ENCODE data around the gene COQ9. TPM values are rescaled to one million over a fixed set of nuclear protein-coding genes. Genes with fewer than 3 reads are reported as not detected.
A peak's percentile ranks its signal among the peaks of the same experiment; 100 is the strongest.

The COQ9 gene
- total and polyA plus RNA-seq, 2 experiments from 2014 or later, result 26.6 to 36.3 TPM

- no peaks in the 10 kb centered on the region for H3K4me1 Mint-ChIP-seq
- peaks cover 2% of the 10 kb centered on the region for H3K27me3 Mint-ChIP-seq (ENCODE audit: insufficient read depth, low read depth, poor library complexity)
- no peaks in the 10 kb centered on the region; the same call in 1 of the 3 replicates for H3K9me3 Mint-ChIP-seq
- H3K36me3 Mint-ChIP-seq (ENCODE audit: low read depth), result no peaks in the 10 kb centered on the region
- no peaks in the 10 kb centered on the region for H3K27me3 ChIP-seq (ENCODE audit: insufficient read depth)
- no peak overlapping the region for H3K4me2 ChIP-seq
- DNase-seq (ENCODE audit: low spot score) (no peak), ATAC-seq (no peak)
- H3F3A ChIP-seq (replicated peaks; ENCODE audit: low read depth), result no peaks in the 10 kb centered on the region
- H3K36me3 ChIP-seq (ENCODE audit: insufficient read depth), result no peaks in the 10 kb centered on the region
- H3K79me2 ChIP-seq (replicated peaks; ENCODE audit: insufficient read depth), result no peaks in the 10 kb centered on the region
- no peak overlapping the region for H3K4me3 ChIP-seq
- H2AFZ ChIP-seq, result 0 out of 2 replicates have a peak overlapping the region, but pooled peaks have one; percentile 32
- H3K4me3 Mint-ChIP-seq, result no peak overlapping the region
- no peak overlapping the region for H3K27ac ChIP-seq (ENCODE audit: low read depth)
- no peak overlapping the region for H3K27ac Mint-ChIP-seq
- no peaks in the 10 kb centered on the region for H3K4me1 ChIP-seq (ENCODE audit: insufficient read depth)
- H4K20me1 ChIP-seq (replicated peaks; ENCODE audit: insufficient read depth), result no peaks in the 10 kb centered on the region
- TF ChIP-seq EZH2 (IDR thresholded peaks at IDR 0.05; ENCODE audit: low read depth, unreplicated experiment) (no peak), ZNF331 (CRISPR knock-in tag; IDR thresholded peaks at IDR 0.05; ENCODE audit: low read depth) (no peak), EZH2phosphoT487 (IDR thresholded peaks at IDR 0.05; ENCODE audit: unreplicated experiment) (no peak), NANOG (IDR thresholded peaks at IDR 0.05; ENCODE audit: borderline replicate concordance) (no peak), ZNF114 (CRISPR knock-in tag; IDR thresholded peaks at IDR 0.05) (no peak)
- H3K9me2 ChIP-seq (ENCODE audit: insufficient read depth), result no peaks in the 10 kb centered on the region
Measured at GRCh38 chr16:57497121-57497520, 49.8 kb downstream of the COQ9 start.

GRCh38 chr16:57498031-57498430, 50.8 kb downstream of the COQ9 start:
- no peaks in the 10 kb centered on the region for H3K79me2 ChIP-seq (replicated peaks; ENCODE audit: insufficient read depth)
- no peak overlapping the region for H3K4me3 Mint-ChIP-seq
- no peak overlapping the region for H3K4me2 ChIP-seq
- H3K27ac Mint-ChIP-seq, result no peak overlapping the region
- H3K27ac ChIP-seq (ENCODE audit: low read depth), result no peak overlapping the region
- H3K9me2 ChIP-seq (ENCODE audit: insufficient read depth), result no peaks in the 10 kb centered on the region
- no peaks in the 10 kb centered on the region for H3F3A ChIP-seq (replicated peaks; ENCODE audit: low read depth)
- no peaks in the 10 kb centered on the region for H3K36me3 ChIP-seq (ENCODE audit: insufficient read depth)
- peaks cover 6% of the 10 kb centered on the region for H3K27me3 Mint-ChIP-seq (ENCODE audit: insufficient read depth, low read depth, poor library complexity)
- no peak for DNase-seq (ENCODE audit: low spot score)
- H2AFZ ChIP-seq, result no peak overlapping the region
- H3K27me3 ChIP-seq (ENCODE audit: insufficient read depth), result no peaks in the 10 kb centered on the region
- H3K4me1 ChIP-seq (ENCODE audit: insufficient read depth), result no peaks in the 10 kb centered on the region
- no peaks in the 10 kb centered on the region for H3K36me3 Mint-ChIP-seq (ENCODE audit: low read depth)
- no peaks in the 10 kb centered on the region for H4K20me1 ChIP-seq (replicated peaks; ENCODE audit: insufficient read depth)
- no peaks in the 10 kb centered on the region; the same call in 1 of the 3 replicates for H3K9me3 Mint-ChIP-seq
- no peak overlapping the region for H3K4me3 ChIP-seq
- ATAC-seq, result no peak
- H3K4me1 Mint-ChIP-seq, result peaks cover 5% of the 10 kb centered on the region; the same call in 1 of the 3 replicates
- TF ChIP-seq CTCF (conservative IDR thresholded peaks at IDR 0.05; ENCODE audit: low read depth in 2 of 2), result no peak
- no peak for TF ChIP-seq JUNB (IDR thresholded peaks at IDR 0.05; ENCODE audit: unreplicated experiment)
- no peak for TF ChIP-seq NANOG (IDR thresholded peaks at IDR 0.05; ENCODE audit: borderline replicate concordance)
- TF ChIP-seq STAT1 (IDR thresholded peaks at IDR 0.05; ENCODE audit: unreplicated experiment), result no peak
- TF ChIP-seq CREB1 (CRISPR knock-in tag; IDR thresholded peaks at IDR 0.05; ENCODE audit: low read depth), result no peak
- TF ChIP-seq EZH2 (IDR thresholded peaks at IDR 0.05; ENCODE audit: low read depth, unreplicated experiment), result no peak
- no peak for TF ChIP-seq ZNF331 (CRISPR knock-in tag; IDR thresholded peaks at IDR 0.05; ENCODE audit: low read depth)
- TF ChIP-seq ZNF462 (CRISPR knock-in tag; IDR thresholded peaks at IDR 0.05), result no peak
- no peak for TF ChIP-seq REST (IDR thresholded peaks at IDR 0.05; ENCODE audit: unreplicated experiment)

Data from GM23338 (cell line).